H9 (cell line): ENCODE measurements around the gene AGMO. TPM values are rescaled to one million over a fixed set of nuclear protein-coding genes. Genes with fewer than 3 reads are reported as not detected.

Source experiments
- DNase-seq: peaks from one replicate; pipeline ENCODE4 v3.0.0-alpha.2; 2017
- H2AFZ ChIP-seq: one replicate; pipeline ENCODE4 v1.6.1; 2013; ENCODE audit warnings: mild to moderate bottlenecking, low read length, control low read depth, moderate library complexity
- H2AK5ac ChIP-seq: 2 replicates; pipeline ENCODE4 v1.6.1; 2013; ENCODE audit warnings: low read length, control low read depth, mixed read lengths; ENCODE audit not compliant: insufficient read length
- H2BK120ac ChIP-seq: one replicate; pipeline ENCODE4 v1.6.1; 2013; ENCODE audit warnings: low read depth, mild to moderate bottlenecking, low read length, control low read depth, inconsistent platforms; ENCODE audit not compliant: poor library complexity, severe bottlenecking
- H2BK12ac ChIP-seq: 2 replicates; pipeline ENCODE4 v1.6.1; 2013; ENCODE audit warnings: low read length, control low read depth, mixed read lengths, low read depth; ENCODE audit not compliant: insufficient read length
- H2BK15ac ChIP-seq: 2 replicates; pipeline ENCODE4 v1.6.1; 2013; ENCODE audit warnings: low read depth, low read length, control low read depth
- H2BK20ac ChIP-seq: one replicate; pipeline ENCODE4 v1.6.1; 2013; ENCODE audit warnings: low read depth, mild to moderate bottlenecking, low read length, control low read depth, inconsistent platforms; ENCODE audit not compliant: poor library complexity, severe bottlenecking
- H2BK5ac ChIP-seq: 2 replicates; pipeline ENCODE4 v1.6.1; 2013; ENCODE audit warnings: low read length, control low read depth, mixed read lengths; ENCODE audit not compliant: insufficient read length
- H3K14ac ChIP-seq: 2 replicates; pipeline ENCODE4 v1.6.1; 2013; ENCODE audit warnings: low read length, control low read depth; ENCODE audit not compliant: insufficient read depth
- H3K18ac ChIP-seq: 2 replicates; pipeline ENCODE4 v1.6.1; 2013; ENCODE audit warnings: low read depth, mild to moderate bottlenecking, mixed read lengths, low read length, control low read depth; ENCODE audit not compliant: insufficient read length
- H3K23ac ChIP-seq: 2 replicates; pipeline ENCODE4 v1.6.1; 2013; ENCODE audit warnings: low read length, control low read depth, mixed read lengths, low read depth; ENCODE audit not compliant: insufficient read length
- H3K23me2 ChIP-seq: 2 replicates; pipeline ENCODE4 v1.6.1; 2013; ENCODE audit warnings: low read depth, mild to moderate bottlenecking, mixed read lengths, low read length, control low read depth; ENCODE audit not compliant: insufficient read length, poor library complexity, severe bottlenecking
- H3K27ac ChIP-seq: 2 replicates; pipeline ENCODE4 v1.5.1; 2013; ENCODE audit warnings: low read length, control low read depth, mixed read lengths, low read depth; ENCODE audit not compliant: insufficient read length
- H3K27me3 ChIP-seq: 2 replicates; pipeline ENCODE4 v1.6.1; 2013; ENCODE audit warnings: low read length, control low read depth, inconsistent platforms; ENCODE audit not compliant: insufficient read depth
- H3K4ac ChIP-seq: 2 replicates; pipeline ENCODE4 v1.6.1; 2013; ENCODE audit warnings: low read depth, mild to moderate bottlenecking, control low read depth, inconsistent platforms, low read length, moderate library complexity
- H3K4me1 ChIP-seq: 2 replicates; pipeline ENCODE4 v1.6.1; 2013; ENCODE audit warnings: low read length, control low read depth, inconsistent platforms; ENCODE audit not compliant: insufficient read depth
- H3K4me2 ChIP-seq: 2 replicates; pipeline ENCODE4 v1.6.1; 2013; ENCODE audit warnings: low read length, control low read depth, mixed read lengths; ENCODE audit not compliant: insufficient read length, insufficient read depth
- H3K56ac ChIP-seq: 2 replicates; pipeline ENCODE4 v1.6.1; 2013; ENCODE audit warnings: low read depth, mild to moderate bottlenecking, mixed read lengths, low read length, control low read depth; ENCODE audit not compliant: insufficient read length
- H3K79me1 ChIP-seq: 2 replicates; pipeline ENCODE4 v1.6.1; 2013; ENCODE audit warnings: low read depth, mild to moderate bottlenecking, moderate library complexity, low read length, control low read depth, inconsistent platforms; ENCODE audit not compliant: insufficient read depth, poor library complexity, severe bottlenecking
- H3K79me2 ChIP-seq: 2 replicates; pipeline ENCODE4 v1.6.1; 2013; ENCODE audit warnings: low read length, control low read depth, inconsistent platforms; ENCODE audit not compliant: insufficient read depth
- H3K9ac ChIP-seq: 2 replicates; pipeline ENCODE4 v1.6.1; 2013; ENCODE audit warnings: low read length, control low read depth, mixed read lengths; ENCODE audit not compliant: insufficient read length; ENCODE audit errors: extremely low read depth
- H3K9me3 ChIP-seq: one replicate; pipeline ENCODE4 v1.6.1; 2013; ENCODE audit warnings: low read depth, low read length, inconsistent platforms; ENCODE audit not compliant: control insufficient read depth
- H3T11ph ChIP-seq: one replicate; pipeline ENCODE4 v1.6.1; 2013; ENCODE audit warnings: mild to moderate bottlenecking, low read length, control low read depth, inconsistent platforms
- H4K20me1 ChIP-seq: one replicate; pipeline ENCODE4 v1.6.1; 2013; ENCODE audit not compliant: control insufficient read depth, insufficient read length, insufficient read depth
- H4K5ac ChIP-seq: 2 replicates; pipeline ENCODE4 v1.6.1; 2013; ENCODE audit warnings: low read depth, mild to moderate bottlenecking, mixed read lengths, low read length, control low read depth; ENCODE audit not compliant: insufficient read length
- H4K8ac ChIP-seq: replicated peaks from 2 replicates; pipeline ENCODE4 v1.6.1; 2013; ENCODE audit warnings: low read length, control low read depth, mixed read lengths, low read depth; ENCODE audit not compliant: insufficient read length
- H4K91ac ChIP-seq: 2 replicates; pipeline ENCODE4 v1.6.1; 2013; ENCODE audit warnings: low read depth, mild to moderate bottlenecking, moderate library complexity, mixed read lengths, low read length, control low read depth; ENCODE audit not compliant: insufficient read length
- H3K27ac Mint-ChIP-seq, 3 experiments: 2 replicates in 2 of 3; 3 replicates in 1 of 3; pipeline ENCODE4 v1.8.0; 2020 to 2021; ENCODE audit warnings: mixed read lengths in 3 of 3, mild to moderate bottlenecking in 1 of 3, moderate library complexity in 1 of 3
- H3K27me3 Mint-ChIP-seq: 2 replicates; pipeline ENCODE4 v1.8.0; 2021; ENCODE audit warnings: low read depth, mild to moderate bottlenecking, moderate library complexity, mixed read lengths
- H3K36me3 Mint-ChIP-seq, 3 experiments: 2 replicates in 2 of 3; 3 replicates in 1 of 3; pipeline ENCODE4 v1.8.0; 2020 to 2021; ENCODE audit warnings: low read depth in 3 of 3, mixed read lengths in 3 of 3; ENCODE audit not compliant: insufficient read depth in 1 of 3
- H3K4me1 Mint-ChIP-seq, 2 experiments: 2 replicates each; pipeline ENCODE4 v1.8.0; 2020; ENCODE audit warnings: mixed read lengths in 2 of 2
- H3K4me3 Mint-ChIP-seq, 2 experiments: 2 replicates in 1 of 2; 3 replicates in 1 of 2; pipeline ENCODE4 v1.8.0; 2020 to 2021; ENCODE audit warnings: mild to moderate bottlenecking in 2 of 2, mixed read lengths in 2 of 2, moderate library complexity in 1 of 2
- H3K9me3 Mint-ChIP-seq, 2 experiments: 2 replicates in 1 of 2; 3 replicates in 1 of 2; pipeline ENCODE4 v1.8.0; 2020; ENCODE audit warnings: mild to moderate bottlenecking in 2 of 2, mixed read lengths in 2 of 2, moderate library complexity in 1 of 2
- WGBS: extraction: QIAGEN DNeasy Blood & Tissue Kit; methylation state at CpG from one replicate; pipeline ENCODE4 v1.1.7; 2013; ENCODE audit warnings: missing lambda C conversion rate, low lambda C conversion rate, mixed read lengths; ENCODE audit not compliant: insufficient read length; ENCODE audit errors: extremely low coverage; 5-methylcytosine and 5-hydroxymethylcytosine counted together
- total RNA-seq: library from RNA; stranded (reverse); gene quantifications from 2 replicates; pipeline ENCODE4 v1.2.1, GENCODE V29; 2021
- TF ChIP-seq, protein P1 (sequence below): fragments of 200-600 bp; sonication (generic); conservative IDR thresholded peaks from 3 replicates; pipeline ENCODE4 v1.8.0; 2021; ENCODE audit warnings: antibody characterized with exemption, mild to moderate bottlenecking

The AGMO gene
- total RNA-seq, 1 experiment from 2014 or later = 0.70 TPM

DNA sequence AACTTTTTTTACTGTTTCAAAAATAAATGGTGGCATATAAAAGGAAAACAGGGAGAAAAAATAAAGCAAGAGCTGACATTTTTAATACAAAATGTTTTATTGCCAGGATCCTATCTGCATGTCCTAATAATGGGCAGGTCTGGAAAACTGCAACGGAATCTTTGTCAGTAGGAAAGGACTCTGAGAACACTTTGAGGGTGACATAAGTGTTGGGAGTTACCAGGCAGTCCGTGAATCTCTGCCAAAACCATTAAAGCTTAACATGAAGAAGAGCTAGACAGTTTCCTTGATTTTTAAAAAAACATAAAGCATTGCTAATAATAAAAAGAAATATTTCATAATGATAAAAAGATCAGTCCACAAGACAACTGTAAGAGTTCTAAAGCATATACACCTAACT, 80.7 kb downstream of the AGMO start:
- no peak overlapping the region for H3K14ac ChIP-seq
- Mint-ChIP-seq H3K4me3 (no peak overlapping the region), H3K4me1 (no peaks in the 10 kb centered on the region), H3K27ac (no peak overlapping the region), H3K9me3 (no peaks in the 10 kb centered on the region), H3K27me3 (no peaks in the 10 kb centered on the region), H3K36me3 (no peaks in the 10 kb centered on the region)
- H3K79me2 ChIP-seq = no peaks in the 10 kb centered on the region
- no peak overlapping the region for H3K18ac ChIP-seq
- H3K79me1 ChIP-seq = no peaks in the 10 kb centered on the region
- H2BK20ac ChIP-seq = no peak overlapping the region
- H3K4me2 ChIP-seq = no peak overlapping the region
- H4K20me1 ChIP-seq = no peaks in the 10 kb centered on the region
- H3K9me3 ChIP-seq = no peaks in the 10 kb centered on the region
- H3T11ph ChIP-seq = no peak overlapping the region
- no peak overlapping the region for H2AFZ ChIP-seq
- no peak for DNase-seq
- no peak overlapping the region for H3K4ac ChIP-seq
- no peaks in the 10 kb centered on the region for H3K4me1 ChIP-seq
- H2BK15ac ChIP-seq = no peak overlapping the region
- H4K5ac ChIP-seq = no peak overlapping the region
- H2BK5ac ChIP-seq = no peak overlapping the region
- H3K27me3 ChIP-seq = no peaks in the 10 kb centered on the region
- H2BK12ac ChIP-seq = no peak overlapping the region
- H4K91ac ChIP-seq = no peak overlapping the region
- H3K23ac ChIP-seq = no peak overlapping the region
- no peak overlapping the region for H4K8ac ChIP-seq
- H2BK120ac ChIP-seq = no peak overlapping the region
- H3K23me2 ChIP-seq = no peaks in the 10 kb centered on the region
- no peak overlapping the region for H3K56ac ChIP-seq
- no peak overlapping the region for H2AK5ac ChIP-seq
- TF ChIP-seq, protein P1, sequence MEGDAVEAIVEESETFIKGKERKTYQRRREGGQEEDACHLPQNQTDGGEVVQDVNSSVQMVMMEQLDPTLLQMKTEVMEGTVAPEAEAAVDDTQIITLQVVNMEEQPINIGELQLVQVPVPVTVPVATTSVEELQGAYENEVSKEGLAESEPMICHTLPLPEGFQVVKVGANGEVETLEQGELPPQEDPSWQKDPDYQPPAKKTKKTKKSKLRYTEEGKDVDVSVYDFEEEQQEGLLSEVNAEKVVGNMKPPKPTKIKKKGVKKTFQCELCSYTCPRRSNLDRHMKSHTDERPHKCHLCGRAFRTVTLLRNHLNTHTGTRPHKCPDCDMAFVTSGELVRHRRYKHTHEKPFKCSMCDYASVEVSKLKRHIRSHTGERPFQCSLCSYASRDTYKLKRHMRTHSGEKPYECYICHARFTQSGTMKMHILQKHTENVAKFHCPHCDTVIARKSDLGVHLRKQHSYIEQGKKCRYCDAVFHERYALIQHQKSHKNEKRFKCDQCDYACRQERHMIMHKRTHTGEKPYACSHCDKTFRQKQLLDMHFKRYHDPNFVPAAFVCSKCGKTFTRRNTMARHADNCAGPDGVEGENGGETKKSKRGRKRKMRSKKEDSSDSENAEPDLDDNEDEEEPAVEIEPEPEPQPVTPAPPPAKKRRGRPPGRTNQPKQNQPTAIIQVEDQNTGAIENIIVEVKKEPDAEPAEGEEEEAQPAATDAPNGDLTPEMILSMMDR = no peak
- H3K9ac ChIP-seq = no peak overlapping the region
- no peak overlapping the region for H3K27ac ChIP-seq
- no CpG with 5 or more reads among the region's 2 CpGs for WGBS
